A549 (cell line): ENCODE results near the gene RHOT2. TPM values are rescaled to one million over a fixed set of nuclear protein-coding genes. Genes with fewer than 3 reads are reported as not detected.

Experiments
- ATAC-seq, 2 experiments: fragments of 200-7000 bp in 1 of 2; fragments of >200 bp in 1 of 2; cut with Nextera tagmentation in 1 of 2; cut with Tn5 transposase in 1 of 2; 3 replicates each; pipeline versions ENCODE4 v1.8.0 to v1.9.1; 2018 to 2020; ENCODE audit warnings: mild to moderate bottlenecking in 1 of 2, moderate library complexity in 1 of 2
- CTCF ChIA-PET: fragments of 300-600 bp; sonication (Branson Sonifier 250); formaldehyde crosslinking; extraction: SDS; loops from one replicate; lab custom pipeline; 2021; ENCODE audit warnings: antibody characterized with exemption, inconsistent platforms; lab: Yijun Ruan, JAX
- POLR2A ChIA-PET: fragments of 350-600 bp; formaldehyde crosslinking; extraction: SDS; loops from one replicate; lab custom pipeline; 2021; ENCODE audit warnings: antibody characterized with exemption, inconsistent platforms; lab: Yijun Ruan, JAX
- DNase-seq, 2 experiments: peaks; one replicate each; pipeline versions ENCODE4 v3.0.0 to v3.0.0-alpha.2; 2011 to 2016; ENCODE audit warnings: low read depth in 1 of 2, low spot score in 1 of 2
- FAIRE-seq: peaks from 2 replicates; lab custom pipeline; 2011; peaks lifted over from hg19 to GRCh38; lab: Jason Lieb, UNC
- H3K27ac ChIP-seq, 2 experiments: fragments of >200 bp; sonication (Bioruptor Twin); formaldehyde crosslinking; 3 replicates each; pipeline ENCODE4 v1.5.1; 2016 to 2017
- H3K4me1 ChIP-seq: fragments of >200 bp; sonication (Bioruptor Twin); formaldehyde crosslinking; 3 replicates; pipeline ENCODE4 v1.6.1; 2016
- H3K4me2 ChIP-seq: fragments of >200 bp; sonication (Bioruptor Twin); formaldehyde crosslinking; 3 replicates; pipeline ENCODE4 v1.6.1; 2016
- H3K4me3 ChIP-seq: fragments of >200 bp; sonication (Bioruptor Twin); formaldehyde crosslinking; 3 replicates; pipeline ENCODE4 v1.5.1; 2016
- H3K9me3 ChIP-seq: fragments of >200 bp; sonication (Bioruptor Twin); formaldehyde crosslinking; 3 replicates; pipeline ENCODE4 v1.6.1; 2016
- CBX2 ChIP-seq: fragments of 200-600 bp; sonication (generic); IDR thresholded peaks from 2 replicates; pipeline ENCODE4 v1.6.1; 2016; ENCODE audit warnings: low read depth, mild to moderate bottlenecking, borderline replicate concordance
- CBX8 ChIP-seq: fragments of 200-600 bp; sonication (generic); IDR thresholded peaks from 2 replicates; pipeline ENCODE4 v1.6.1; 2016
- CEBPB ChIP-seq, 2 experiments: fragments of >200 bp in 1 of 2; sonication (Bioruptor Twin) in 1 of 2; formaldehyde crosslinking in 1 of 2; IDR thresholded peaks; 2 replicates each; pipeline ENCODE4 v1.6.1; 2012 to 2016
- CHD4 ChIP-seq: fragments of 200-600 bp; sonication (generic); IDR thresholded peaks from 2 replicates; pipeline ENCODE4 v1.6.1; 2016; ENCODE audit warnings: antibody characterized with exemption, mild to moderate bottlenecking, borderline replicate concordance
- EHF ChIP-seq: fragments of 250-450 bp; sonication (Bioruptor Pico); IDR thresholded peaks from 2 replicates; pipeline ENCODE4 v1.5.0; 2020; ENCODE audit warnings: mild to moderate bottlenecking
- FOXS1 ChIP-seq: fragments of 250-450 bp; sonication (Bioruptor Pico); IDR thresholded peaks from 2 replicates; pipeline ENCODE4 v1.5.0; 2020; ENCODE audit warnings: mild to moderate bottlenecking, moderate library complexity
- GATA3 ChIP-seq: IDR thresholded peaks from 2 replicates; pipeline ENCODE4 v1.6.1; 2012; ENCODE audit warnings: borderline replicate concordance
- HEYL ChIP-seq: fragments of 250-450 bp; sonication (Bioruptor Pico); IDR thresholded peaks from 2 replicates; pipeline ENCODE4 v1.8.0; 2021; ENCODE audit warnings: mild to moderate bottlenecking, moderate library complexity
- HOXA7 ChIP-seq: fragments of 250-450 bp; sonication (Bioruptor Pico); IDR thresholded peaks from 2 replicates; pipeline ENCODE4 v1.5.0; 2020; ENCODE audit warnings: mild to moderate bottlenecking, moderate library complexity
- HOXB13 ChIP-seq: fragments of 250-450 bp; sonication (Bioruptor Pico); IDR thresholded peaks from 2 replicates; pipeline ENCODE4 v1.5.0; 2020; ENCODE audit warnings: low read depth, mild to moderate bottlenecking, moderate library complexity
- JUNB ChIP-seq: fragments of >200 bp; sonication (Bioruptor Twin); formaldehyde crosslinking; IDR thresholded peaks from 2 replicates; pipeline ENCODE4 v1.6.1; 2016
- KDM1A ChIP-seq: fragments of 200-600 bp; sonication (generic); IDR thresholded peaks from 2 replicates; pipeline ENCODE4 v1.6.1; 2016; ENCODE audit warnings: low read depth, mild to moderate bottlenecking
- KDM5A ChIP-seq: fragments of 200-600 bp; sonication (generic); IDR thresholded peaks from 2 replicates; pipeline ENCODE4 v1.6.1; 2016; ENCODE audit warnings: antibody characterized with exemption, mild to moderate bottlenecking
- MAFK ChIP-seq: fragments of 450-650 bp; IDR thresholded peaks from 2 replicates; pipeline ENCODE4 v1.6.1; 2014; ENCODE audit not compliant: partially characterized antibody
- MAZ ChIP-seq: fragments of 150-350 bp; IDR thresholded peaks from 2 replicates; pipeline ENCODE4 v1.6.1; 2014; ENCODE audit warnings: antibody characterized with exemption, low read depth, low read length, borderline replicate concordance
- MYC ChIP-seq: IDR thresholded peaks from 2 replicates; pipeline ENCODE4 v1.6.1; 2012; ENCODE audit warnings: mild to moderate bottlenecking, inconsistent platforms, low read length, improper control_type of control experiment, borderline replicate concordance
- NR3C1 ChIP-seq: fragments of >200 bp; sonication (Bioruptor Twin); formaldehyde crosslinking; IDR thresholded peaks from 3 replicates; pipeline ENCODE4 v1.6.1; 2017
- POLR2A ChIP-seq: IDR thresholded peaks from 2 replicates; pipeline ENCODE4 v1.6.1; 2012; ENCODE audit warnings: mild to moderate bottlenecking, low read length
- POLR2AphosphoS2 ChIP-seq: conservative IDR thresholded peaks from 2 replicates; pipeline ENCODE4 v1.6.1; 2012; ENCODE audit warnings: low read length, improper control_type of control experiment, inconsistent platforms
- RCOR1 ChIP-seq: fragments of 150-350 bp; IDR thresholded peaks from 2 replicates; pipeline ENCODE4 v1.6.1; 2014; ENCODE audit warnings: antibody characterized with exemption, low read length, low read depth
- ZNF302 ChIP-seq: fragments of 250-450 bp; sonication (Bioruptor Pico); IDR thresholded peaks from 2 replicates; pipeline ENCODE4 v1.9.0; 2021; ENCODE audit warnings: inconsistent platforms, mild to moderate bottlenecking, moderate library complexity
- WGBS: methylation state at CpG from one replicate; pipeline ENCODE4 v1.1.6; 2017; ENCODE audit errors: missing lambda C conversion rate; 5-methylcytosine and 5-hydroxymethylcytosine counted together
- polyA plus RNA-seq, 4 experiments: library from polyadenylated mRNA; depleted of rRNA in 3 of 4; stranded (reverse); fragments of >200 nt; fragmentation: RNase III in 1 of 4; extraction: RNeasy Plus Mini Kit Qiagen cat#74134 plus additional on column Dnase treatment in 1 of 4; gene quantifications; 2 replicates in 3 of 4; 3 replicates in 1 of 4; pipeline ENCODE4 v1.2.3, GENCODE V29; 2011 to 2017
- TF ChIP-seq, protein P1 (sequence below): fragments of 250-450 bp; sonication (Bioruptor Pico); IDR thresholded peaks from 2 replicates; pipeline ENCODE4 v1.5.0; 2021; ENCODE audit warnings: mild to moderate bottlenecking, moderate library complexity, borderline replicate concordance
- TF ChIP-seq, protein P2 (sequence below): fragments of 250-450 bp; sonication (Bioruptor Pico); IDR thresholded peaks from 2 replicates; pipeline ENCODE4 v1.5.0; 2020; ENCODE audit warnings: low read depth, mild to moderate bottlenecking, moderate library complexity
- TF ChIP-seq, protein P3 (sequence below): IDR thresholded peaks from 2 replicates; pipeline ENCODE4 v1.6.1; 2012
- TF ChIP-seq, protein P4 (sequence below): fragments of 450-650 bp; IDR thresholded peaks from 2 replicates; pipeline ENCODE4 v1.6.1; 2014; ENCODE audit warnings: antibody characterized with exemption
- TF ChIP-seq, protein P5 (sequence below): fragments of 200-600 bp; sonication (generic); IDR thresholded peaks from 2 replicates; pipeline ENCODE4 v1.6.1; 2016; ENCODE audit warnings: antibody characterized with exemption, mild to moderate bottlenecking, moderate library complexity
- TF ChIP-seq, protein P6 (sequence below): IDR thresholded peaks from 2 replicates; pipeline ENCODE4 v1.6.1; 2012; ENCODE audit warnings: low read depth, borderline replicate concordance

RHOT2 gene
- polyA plus RNA-seq, 2 of the 4 experiments (the other 2 are of a cell fraction): 38.0 to 83.1 TPM

DNA sequence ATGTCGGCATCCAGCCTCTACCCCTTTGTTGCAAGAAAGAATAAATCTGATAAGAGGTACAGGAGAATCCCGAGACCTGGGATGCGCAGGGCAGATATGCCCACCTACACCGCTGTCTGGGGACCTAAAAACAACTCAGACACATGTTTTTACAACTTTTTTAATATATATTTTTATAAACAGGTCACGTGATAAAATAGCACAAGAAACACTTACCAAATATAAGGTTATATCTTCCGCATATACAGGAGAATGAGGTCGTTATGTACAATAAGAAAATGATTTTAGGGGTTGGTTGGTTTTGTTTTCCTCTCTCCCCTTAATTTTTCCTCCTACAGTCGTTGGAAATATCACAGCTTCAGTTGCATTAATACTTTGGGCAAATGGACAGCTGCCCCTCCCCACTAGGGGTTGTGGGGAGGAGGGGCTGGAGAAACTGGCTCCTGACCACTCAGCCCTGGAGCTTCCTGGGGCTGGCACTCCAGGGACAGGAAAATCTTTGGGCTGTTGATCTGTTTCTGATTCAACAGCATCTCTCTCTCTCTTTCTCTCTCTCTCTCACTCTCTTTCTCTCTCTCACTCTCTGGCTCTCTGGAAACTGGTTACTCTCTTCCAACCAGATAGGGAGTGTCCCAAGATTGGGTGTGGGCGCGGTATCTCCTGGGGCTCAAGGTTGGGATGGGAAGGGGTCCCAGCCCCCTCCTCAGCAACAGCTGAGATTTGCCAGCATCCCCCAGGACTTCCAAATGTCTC lies 24.6 kb downstream of the RHOT2 start:
- FAIRE-seq (no peak), ATAC-seq (no peak), DNase-seq (no peak)
- Histone ChIP-seq H3K9me3 (no peaks in the 10 kb centered on the region), H3K4me1 (peaks cover 25% of the 10 kb centered on the region; the same call in 2 of the 3 replicates), H3K4me3 (no peak overlapping the region), H3K27ac (no peak overlapping the region), H3K4me2 (no peak overlapping the region)
- TF ChIP-seq, protein P1, sequence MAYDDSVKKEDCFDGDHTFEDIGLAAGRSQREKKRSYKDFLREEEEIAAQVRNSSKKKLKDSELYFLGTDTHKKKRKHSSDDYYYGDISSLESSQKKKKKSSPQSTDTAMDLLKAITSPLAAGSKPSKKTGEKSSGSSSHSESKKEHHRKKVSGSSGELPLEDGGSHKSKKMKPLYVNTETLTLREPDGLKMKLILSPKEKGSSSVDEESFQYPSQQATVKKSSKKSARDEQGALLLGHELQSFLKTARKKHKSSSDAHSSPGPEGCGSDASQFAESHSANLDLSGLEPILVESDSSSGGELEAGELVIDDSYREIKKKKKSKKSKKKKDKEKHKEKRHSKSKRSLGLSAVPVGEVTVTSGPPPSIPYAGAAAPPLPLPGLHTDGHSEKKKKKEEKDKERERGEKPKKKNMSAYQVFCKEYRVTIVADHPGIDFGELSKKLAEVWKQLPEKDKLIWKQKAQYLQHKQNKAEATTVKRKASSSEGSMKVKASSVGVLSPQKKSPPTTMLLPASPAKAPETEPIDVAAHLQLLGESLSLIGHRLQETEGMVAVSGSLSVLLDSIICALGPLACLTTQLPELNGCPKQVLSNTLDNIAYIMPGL (CRISPR knock-in tag): no peak
- TF ChIP-seq EHF (no peak), KDM5A (no peak), CBX2 (no peak), CBX8 (no peak), JUNB (no peak), FOXS1 (CRISPR knock-in tag) (no peak), POLR2AphosphoS2 (no peak), ZNF302 (no peak), MYC (no peak), CHD4 (no peak)
- TF ChIP-seq, protein P2, sequence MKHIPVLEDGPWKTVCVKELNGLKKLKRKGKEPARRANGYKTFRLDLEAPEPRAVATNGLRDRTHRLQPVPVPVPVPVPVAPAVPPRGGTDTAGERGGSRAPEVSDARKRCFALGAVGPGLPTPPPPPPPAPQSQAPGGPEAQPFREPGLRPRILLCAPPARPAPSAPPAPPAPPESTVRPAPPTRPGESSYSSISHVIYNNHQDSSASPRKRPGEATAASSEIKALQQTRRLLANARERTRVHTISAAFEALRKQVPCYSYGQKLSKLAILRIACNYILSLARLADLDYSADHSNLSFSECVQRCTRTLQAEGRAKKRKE (CRISPR knock-in tag): no peak
- TF ChIP-seq, protein P3, sequence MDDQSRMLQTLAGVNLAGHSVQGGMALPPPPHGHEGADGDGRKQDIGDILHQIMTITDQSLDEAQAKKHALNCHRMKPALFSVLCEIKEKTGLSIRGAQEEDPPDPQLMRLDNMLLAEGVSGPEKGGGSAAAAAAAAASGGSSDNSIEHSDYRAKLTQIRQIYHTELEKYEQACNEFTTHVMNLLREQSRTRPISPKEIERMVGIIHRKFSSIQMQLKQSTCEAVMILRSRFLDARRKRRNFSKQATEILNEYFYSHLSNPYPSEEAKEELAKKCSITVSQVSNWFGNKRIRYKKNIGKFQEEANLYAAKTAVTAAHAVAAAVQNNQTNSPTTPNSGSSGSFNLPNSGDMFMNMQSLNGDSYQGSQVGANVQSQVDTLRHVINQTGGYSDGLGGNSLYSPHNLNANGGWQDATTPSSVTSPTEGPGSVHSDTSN: no peak
- TF ChIP-seq, protein P4, sequence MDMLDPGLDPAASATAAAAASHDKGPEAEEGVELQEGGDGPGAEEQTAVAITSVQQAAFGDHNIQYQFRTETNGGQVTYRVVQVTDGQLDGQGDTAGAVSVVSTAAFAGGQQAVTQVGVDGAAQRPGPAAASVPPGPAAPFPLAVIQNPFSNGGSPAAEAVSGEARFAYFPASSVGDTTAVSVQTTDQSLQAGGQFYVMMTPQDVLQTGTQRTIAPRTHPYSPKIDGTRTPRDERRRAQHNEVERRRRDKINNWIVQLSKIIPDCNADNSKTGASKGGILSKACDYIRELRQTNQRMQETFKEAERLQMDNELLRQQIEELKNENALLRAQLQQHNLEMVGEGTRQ: no peak
- 56% methylated on average over 10 of the region's 10 CpGs for whole genome bisulfite sequencing
- CTCF ChIA-PET: interaction anchor here (2.2 to 2.3 kb wide), 2 partner anchors 19 to 23 kb away, joined by 5 to 13 read pairs; no protein-coding TSS in a partner anchor
- POLR2A ChIA-PET: no interaction called here

DNA sequence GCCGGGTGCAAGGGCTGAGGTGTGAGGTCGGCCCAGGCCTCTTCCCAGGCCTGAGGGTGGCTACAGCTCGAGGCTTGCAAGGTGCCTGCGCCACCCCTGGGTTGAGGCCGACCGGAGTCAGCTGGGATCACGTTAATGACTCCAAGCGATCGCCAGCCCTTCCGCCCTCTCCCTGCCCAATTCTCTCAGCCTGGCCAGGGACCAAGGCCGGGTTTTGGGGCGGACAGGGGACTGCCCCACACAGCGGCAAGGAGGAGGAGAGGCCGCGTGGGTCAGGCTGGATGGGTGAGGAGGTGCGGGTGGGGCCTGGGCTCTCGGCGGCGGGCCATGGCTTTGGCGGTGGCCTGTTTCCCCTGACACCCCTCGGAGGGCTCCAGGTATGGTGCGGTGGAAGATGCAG lies 25.4 kb downstream of the RHOT2 start:
- DNase-seq: no peak
- Histone ChIP-seq H3K4me3 (no peak overlapping the region), H3K4me1 (peaks cover 25% of the 10 kb centered on the region; the same call in 2 of the 3 replicates), H3K4me2 (no peak overlapping the region), H3K9me3 (no peaks in the 10 kb centered on the region), H3K27ac (no peak overlapping the region)
- FAIRE-seq: no peak
- ChIA-PET POLR2A (no interaction called here), CTCF (interaction anchor here (2.2 to 2.3 kb wide), 2 partner anchors 18 to 22 kb away, joined by 5 to 13 read pairs; no protein-coding TSS in a partner anchor)
- no peak for ATAC-seq
- 89% methylated on average over 12 of the region's 22 CpGs for WGBS
- TF ChIP-seq MAFK (no peak), MAZ (no peak), CBX2 (no peak), NR3C1 (no peak), KDM1A (no peak), CEBPB (IDR thresholded peaks at IDR 0.05) (no peak), GATA3 (no peak), POLR2A (no peak), RCOR1 (no peak), CBX8 (no peak), HOXB13 (CRISPR knock-in tag) (no peak), CHD4 (no peak), ZNF302 (no peak), HEYL (CRISPR knock-in tag) (no peak), HOXA7 (CRISPR knock-in tag) (no peak)
- TF ChIP-seq, protein P4: no peak
- TF ChIP-seq, protein P5, sequence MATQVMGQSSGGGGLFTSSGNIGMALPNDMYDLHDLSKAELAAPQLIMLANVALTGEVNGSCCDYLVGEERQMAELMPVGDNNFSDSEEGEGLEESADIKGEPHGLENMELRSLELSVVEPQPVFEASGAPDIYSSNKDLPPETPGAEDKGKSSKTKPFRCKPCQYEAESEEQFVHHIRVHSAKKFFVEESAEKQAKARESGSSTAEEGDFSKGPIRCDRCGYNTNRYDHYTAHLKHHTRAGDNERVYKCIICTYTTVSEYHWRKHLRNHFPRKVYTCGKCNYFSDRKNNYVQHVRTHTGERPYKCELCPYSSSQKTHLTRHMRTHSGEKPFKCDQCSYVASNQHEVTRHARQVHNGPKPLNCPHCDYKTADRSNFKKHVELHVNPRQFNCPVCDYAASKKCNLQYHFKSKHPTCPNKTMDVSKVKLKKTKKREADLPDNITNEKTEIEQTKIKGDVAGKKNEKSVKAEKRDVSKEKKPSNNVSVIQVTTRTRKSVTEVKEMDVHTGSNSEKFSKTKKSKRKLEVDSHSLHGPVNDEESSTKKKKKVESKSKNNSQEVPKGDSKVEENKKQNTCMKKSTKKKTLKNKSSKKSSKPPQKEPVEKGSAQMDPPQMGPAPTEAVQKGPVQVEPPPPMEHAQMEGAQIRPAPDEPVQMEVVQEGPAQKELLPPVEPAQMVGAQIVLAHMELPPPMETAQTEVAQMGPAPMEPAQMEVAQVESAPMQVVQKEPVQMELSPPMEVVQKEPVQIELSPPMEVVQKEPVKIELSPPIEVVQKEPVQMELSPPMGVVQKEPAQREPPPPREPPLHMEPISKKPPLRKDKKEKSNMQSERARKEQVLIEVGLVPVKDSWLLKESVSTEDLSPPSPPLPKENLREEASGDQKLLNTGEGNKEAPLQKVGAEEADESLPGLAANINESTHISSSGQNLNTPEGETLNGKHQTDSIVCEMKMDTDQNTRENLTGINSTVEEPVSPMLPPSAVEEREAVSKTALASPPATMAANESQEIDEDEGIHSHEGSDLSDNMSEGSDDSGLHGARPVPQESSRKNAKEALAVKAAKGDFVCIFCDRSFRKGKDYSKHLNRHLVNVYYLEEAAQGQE: no peak
- TF ChIP-seq, protein P6, sequence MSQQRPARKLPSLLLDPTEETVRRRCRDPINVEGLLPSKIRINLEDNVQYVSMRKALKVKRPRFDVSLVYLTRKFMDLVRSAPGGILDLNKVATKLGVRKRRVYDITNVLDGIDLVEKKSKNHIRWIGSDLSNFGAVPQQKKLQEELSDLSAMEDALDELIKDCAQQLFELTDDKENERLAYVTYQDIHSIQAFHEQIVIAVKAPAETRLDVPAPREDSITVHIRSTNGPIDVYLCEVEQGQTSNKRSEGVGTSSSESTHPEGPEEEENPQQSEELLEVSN: no peak
